Measurements from ENCODE around the gene KRTAP17-1.
"Not testable (repeated sequence)": the region's sequence is repeated elsewhere in the genome, so short reads cannot be mapped to it uniquely, and the experiment has no call there.

Gene KRTAP17-1

DNA sequence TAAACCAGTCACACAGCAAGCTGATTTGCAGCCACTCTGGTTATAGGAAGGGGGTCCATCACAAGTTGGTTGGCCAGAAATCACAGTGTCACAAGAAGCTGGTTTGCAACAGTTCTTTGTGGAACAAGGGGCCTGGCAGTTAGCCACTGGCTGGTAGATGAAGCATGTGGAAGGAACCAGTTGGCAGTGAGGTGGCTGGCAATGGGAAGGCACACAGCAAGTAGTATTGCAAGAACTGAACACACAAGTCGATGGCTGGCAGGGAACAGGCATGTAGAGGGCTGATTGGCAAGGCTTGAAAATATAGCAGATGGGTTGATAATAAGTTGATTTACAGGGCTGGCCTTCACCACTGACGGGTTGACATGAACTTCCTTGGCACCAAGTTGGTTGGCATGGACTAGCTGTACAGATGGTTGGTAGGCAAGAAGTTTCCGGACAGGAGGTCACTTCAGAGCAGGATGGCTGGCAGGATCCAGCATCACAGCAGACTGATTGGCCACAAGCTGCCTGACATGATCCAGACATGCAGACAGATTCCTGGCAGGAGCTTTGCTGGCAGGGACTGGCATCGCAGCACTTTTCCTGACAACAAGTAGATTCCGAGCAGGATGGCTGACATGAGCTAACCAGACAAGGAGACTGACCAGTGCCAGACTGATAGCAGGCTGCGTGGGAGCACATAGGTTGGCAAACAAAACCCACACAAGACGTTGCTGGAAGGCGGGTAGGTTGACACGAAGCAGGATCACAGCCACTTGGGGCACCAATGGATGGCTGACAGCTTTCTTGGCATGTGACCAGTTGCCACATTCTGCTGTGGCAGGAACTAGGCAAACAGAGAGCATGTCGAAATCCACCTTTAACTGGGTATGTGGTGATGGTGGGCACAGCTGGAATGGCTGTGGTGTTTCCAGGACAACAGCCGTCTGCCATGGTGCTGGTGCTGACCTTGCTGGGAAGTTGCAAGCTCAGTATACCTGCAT, 13.3 kb downstream of the KRTAP17-1 start, which contains the start of gene KRTAP29-1:
Gene KRTAP29-1 (minus strand): TSS at position 936 of the 986 bp plus-strand sequence. CDS start 0 bp downstream, at position 936.
- DNase-seq, result no peak

DNA sequence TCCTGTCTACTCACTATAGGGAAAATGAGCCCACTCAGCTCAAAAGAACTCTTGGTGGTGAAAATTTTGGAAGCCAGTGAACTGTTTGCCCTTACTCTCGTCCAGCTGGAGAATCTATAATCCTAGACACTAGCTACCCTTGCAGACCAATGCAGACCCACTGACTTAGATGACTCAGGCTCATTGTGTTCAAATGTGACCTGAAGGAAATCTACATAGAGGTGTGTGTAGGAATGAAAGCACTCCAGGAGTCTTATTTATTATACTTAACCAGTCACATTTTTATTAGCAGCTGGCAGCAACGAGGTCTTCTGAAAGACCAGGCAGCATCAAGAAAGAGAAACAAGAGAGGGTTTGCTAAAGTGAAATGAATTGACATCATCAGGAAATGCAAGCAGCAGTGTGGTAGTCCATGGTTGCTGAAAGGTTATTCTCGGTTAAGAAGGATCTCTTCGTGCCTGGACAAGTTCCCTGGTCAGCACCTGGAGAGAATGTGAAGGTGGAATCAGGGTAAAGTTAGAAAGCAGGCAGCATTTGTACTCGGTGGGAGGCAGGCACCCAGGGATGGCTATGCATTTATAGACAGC, 14.2 kb downstream of the KRTAP17-1 start:
- no peak for DNase-seq

GRCh38 chr17:41298458-41299135, 16.9 kb downstream of the KRTAP17-1 start:
- no peak for DNase-seq

DNA sequence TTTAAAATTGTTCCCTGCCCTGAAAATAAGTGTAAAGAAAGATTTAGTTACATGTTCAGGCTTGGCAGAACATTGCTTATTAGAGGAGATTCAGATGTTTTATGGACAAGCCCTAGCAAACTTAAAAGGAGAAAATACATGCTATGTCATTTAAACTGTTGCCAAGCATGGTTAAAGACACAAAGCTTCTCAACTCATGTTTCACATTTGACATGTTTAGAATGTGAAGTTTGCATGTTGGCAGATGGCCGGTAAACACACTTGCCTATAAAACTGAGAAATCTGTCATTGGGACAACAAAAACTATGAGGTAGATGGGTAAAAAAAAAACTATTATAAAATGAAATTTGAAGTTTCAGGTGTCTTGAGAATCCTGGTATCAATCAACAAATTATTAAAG, 18.7 kb downstream of the KRTAP17-1 start:
- DNase-seq, result no peak

GRCh38 chr17:41294016-41294415, 21.5 kb downstream of the KRTAP17-1 start:
- DNase-seq, result no peak

DNA sequence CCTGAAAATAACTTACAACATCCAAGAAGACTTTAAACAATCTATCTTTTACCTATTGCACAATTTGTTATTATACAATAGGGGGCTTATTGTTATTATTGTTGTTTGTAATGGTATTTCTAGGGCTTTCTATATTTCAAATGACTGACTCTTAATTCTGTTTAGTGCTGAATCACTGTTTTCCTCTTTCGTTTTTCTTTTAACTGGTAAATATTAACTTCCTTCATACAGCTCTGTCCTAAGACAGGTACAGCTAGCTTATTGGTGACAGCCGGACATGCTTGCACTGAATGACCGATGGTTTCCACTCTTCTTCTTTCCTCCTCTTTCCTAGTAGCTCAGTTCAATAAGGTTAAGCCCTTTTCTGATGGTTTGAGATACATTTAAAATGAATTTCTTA, 28.5 kb downstream of the KRTAP17-1 start:
- no peak for DNase-seq

DNA sequence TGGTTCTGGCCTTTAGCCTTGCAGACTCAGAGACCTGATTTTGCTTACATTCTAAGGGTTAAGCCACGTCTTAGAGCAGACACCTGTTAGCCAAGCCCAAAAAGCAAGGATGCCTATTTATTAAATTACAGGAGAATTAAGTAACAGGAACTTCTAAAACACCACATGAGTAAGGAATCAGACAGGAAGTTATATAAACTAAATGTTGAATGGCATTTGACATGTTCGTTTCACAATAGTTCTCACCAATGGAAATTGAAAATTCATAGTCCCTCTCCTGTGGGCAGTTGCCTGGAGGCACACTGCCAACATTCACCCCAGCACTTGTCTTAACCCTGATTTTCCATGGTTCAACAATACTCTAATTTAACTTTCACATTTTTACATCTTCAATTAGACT, 31.0 kb downstream of the KRTAP17-1 start:
- no peak for DNase-seq

DNA sequence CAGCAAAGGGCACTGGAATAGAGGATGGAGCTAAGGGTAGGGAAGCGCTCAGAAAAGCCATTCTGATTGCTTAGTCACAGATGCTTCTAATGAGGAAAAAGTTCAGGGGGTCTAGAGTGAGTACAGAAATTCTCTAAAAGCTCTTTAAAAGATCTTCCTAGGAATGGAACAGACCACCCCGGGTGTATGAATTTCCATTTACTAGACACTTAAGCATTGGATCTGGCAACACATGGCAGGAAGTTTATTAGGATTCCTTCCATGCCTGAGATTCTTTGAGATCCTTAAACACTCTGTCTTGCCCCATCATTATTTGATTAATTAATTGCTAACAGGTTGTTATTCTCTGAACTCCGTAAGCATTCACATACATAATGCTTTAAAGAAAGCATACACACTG, 31.5 kb downstream of the KRTAP17-1 start:
- DNase-seq, result no peak

GRCh38 chr17:41278176-41278955, 37.1 kb downstream of the KRTAP17-1 start:
- no peak for DNase-seq

DNA sequence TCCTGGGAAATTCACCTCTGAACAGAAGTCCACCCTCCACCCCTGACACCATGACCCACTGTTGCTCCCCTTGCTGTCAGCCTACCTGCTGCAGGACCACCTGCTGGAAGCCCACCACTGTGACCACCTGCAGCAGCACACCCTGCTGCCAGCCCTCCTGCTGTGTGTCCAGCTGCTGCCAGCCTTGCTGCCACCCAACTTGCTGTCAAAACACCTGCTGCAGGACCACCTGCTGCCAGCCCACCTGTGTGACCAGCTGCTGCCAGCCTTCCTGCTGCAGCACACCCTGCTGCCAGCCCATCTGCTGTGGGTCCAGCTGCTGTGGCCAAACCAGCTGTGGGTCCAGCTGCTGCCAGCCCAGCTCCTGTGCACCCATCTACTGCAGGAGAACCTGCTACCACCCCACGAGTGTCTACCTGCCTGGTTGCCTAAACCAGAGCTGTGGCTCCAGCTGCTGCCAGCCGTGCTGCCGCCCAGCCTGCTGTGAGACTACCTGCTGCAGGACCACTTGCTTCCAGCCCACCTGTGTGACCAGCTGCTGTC, 39.8 kb downstream of the KRTAP17-1 start, which contains the start of gene KRTAP9-7:
Gene KRTAP9-7 (plus strand): TSS at position 51 of the 543 bp plus-strand sequence. CDS start 0 bp downstream, at position 51.
- not testable (repeated sequence) for DNase-seq

- DNase-seq, result no peak
Observed at GRCh38 chr17:41271858-41272257, 43.7 kb downstream of the KRTAP17-1 start.

DNA sequence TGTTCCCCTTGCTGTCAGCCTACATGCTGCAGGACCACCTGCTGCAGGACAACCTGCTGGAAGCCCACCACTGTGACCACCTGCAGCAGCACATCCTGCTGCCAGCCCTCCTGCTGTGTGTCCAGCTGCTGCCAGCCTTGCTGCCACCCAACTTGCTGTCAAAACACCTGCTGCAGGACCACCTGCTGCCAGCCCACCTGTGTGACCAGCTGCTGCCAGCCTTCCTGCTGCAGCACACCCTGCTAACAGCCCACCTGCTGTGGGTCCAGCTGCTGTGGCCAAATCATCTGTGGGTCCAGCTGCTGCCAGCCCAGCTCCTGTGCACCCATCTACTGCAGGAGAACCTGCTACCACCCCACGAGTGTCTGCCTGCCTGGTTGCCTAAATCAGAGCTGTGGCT, 44.2 kb downstream of the KRTAP17-1 start:
- DNase-seq, result not testable (repeated sequence)

DNA sequence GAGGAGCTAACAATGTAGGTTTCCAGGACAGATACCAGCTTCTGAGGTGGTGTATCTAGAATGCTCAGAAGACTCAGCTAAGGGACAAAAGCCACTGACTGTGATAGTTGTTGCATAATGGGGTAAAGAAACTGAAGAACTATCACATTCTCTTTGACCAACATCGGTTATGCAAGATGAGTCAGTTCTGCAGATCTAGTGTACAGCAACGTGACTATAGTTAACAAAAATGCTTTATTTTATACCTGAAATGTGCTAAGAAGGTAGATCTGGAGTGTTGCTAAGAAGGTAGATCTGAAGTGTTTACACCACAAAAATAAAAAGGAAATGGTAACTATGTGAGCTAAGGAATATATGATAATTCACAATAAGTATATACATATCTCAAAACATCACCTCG, 47.8 kb downstream of the KRTAP17-1 start:
- DNase-seq, result no peak

DNA sequence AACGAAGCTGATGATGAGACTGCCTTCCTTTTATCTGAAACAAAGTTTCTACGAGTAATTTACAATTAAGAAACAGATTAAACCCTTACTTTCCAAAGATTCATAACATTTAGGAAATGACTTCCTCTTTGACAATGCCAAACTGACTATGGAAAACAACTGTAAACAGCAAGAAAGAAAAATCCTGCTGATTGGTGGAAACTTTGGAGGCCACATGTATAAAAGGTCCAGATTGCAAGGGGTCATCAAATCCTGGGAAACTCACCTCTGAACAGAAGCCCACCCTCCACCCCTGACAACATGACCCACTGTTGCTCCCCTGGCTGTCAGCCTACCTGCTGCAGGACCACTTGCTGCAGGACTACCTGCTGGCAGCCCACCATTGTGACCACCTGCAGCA, 50.4 kb downstream of the KRTAP17-1 start, which contains the start of gene KRTAP9-6:
Gene KRTAP9-6 (plus strand): TSS at position 301 of the 400 bp plus-strand sequence. CDS start 0 bp downstream, at position 301.
- no peak for DNase-seq
